ENCODE measurements around the gene GABBR1. TPM values are rescaled to one million over a fixed set of nuclear protein-coding genes. Genes with fewer than 3 reads are reported as not detected.

The GABBR1 gene
- total RNA-seq, 1 experiment from 2014 or later: 11.9 TPM

DNA sequence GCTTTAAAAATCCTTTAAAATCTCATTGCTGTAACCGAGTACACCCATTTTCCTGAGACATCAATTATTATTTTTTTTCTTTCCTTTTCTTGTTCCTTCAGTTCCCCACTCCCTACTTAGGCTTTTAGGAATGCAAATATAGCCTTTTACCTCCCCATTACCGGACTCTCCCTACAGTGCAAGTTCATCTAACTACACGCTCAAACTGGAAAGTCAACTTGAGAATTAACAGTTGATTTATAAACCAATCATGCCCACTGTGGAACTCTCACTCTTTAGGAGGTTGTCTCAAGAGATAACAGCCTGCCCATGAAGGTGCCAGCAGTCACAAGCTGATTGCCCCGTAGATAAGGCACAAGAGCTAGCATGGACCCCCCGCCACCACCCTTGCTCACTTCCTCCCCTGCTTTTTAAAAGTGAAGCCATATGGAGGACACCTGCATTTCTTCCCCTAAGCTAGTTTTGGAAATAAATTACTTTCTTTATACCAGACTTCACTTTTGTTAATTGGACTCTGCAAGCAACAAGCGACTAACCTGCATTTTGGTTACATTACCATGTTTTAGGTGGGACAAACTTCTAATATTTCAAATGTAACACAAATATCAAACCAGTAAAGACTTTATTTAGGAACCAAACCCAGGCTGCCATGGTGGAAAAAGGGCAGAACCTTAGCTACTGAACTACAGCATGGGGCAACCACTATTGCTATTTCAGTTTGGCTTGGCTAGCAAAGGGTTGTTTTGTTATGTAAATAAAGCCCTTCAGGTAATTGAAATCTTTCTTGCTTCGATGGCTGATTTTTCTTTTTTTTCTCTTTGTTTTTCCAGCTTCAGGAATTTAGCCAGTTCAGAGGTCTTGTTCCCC, 108.3 kb downstream of the GABBR1 start:
- in situ Hi-C loops (cut with HindIII; ENCODE audit: low pct_unique_long_range_greater_than_20kb, low sequenced_read_pairs) (no loop called here), intact Hi-C loops (cut with micrococcal nuclease; ENCODE audit: unreplicated experiment) (no loop called here)
- no peak for DNase-seq (ENCODE audit: low read depth, low spot score)
- no peaks in the 10 kb centered on the region for H3K4me1 ChIP-seq (ENCODE audit: control insufficient read depth, insufficient read depth, low read length)
- no peaks in the 10 kb centered on the region; the same call in 1 of the 2 replicates for H3K36me3 ChIP-seq (ENCODE audit: control insufficient read depth, insufficient read depth, low read length)
- no TSS peak for BruUV-seq (replicated peaks)
- ChIA-PET POLR2A (no interaction called here), CTCF (no interaction called here)
- H3K27me3 ChIP-seq (ENCODE audit: control insufficient read depth, insufficient read depth, low read length): no peaks in the 10 kb centered on the region
- ATAC-seq: no peak
- H3K4me3 ChIP-seq (ENCODE audit: low read depth in 2 of 2, low read length in 2 of 2): no peak overlapping the region
- no peak overlapping the region for H3K27ac ChIP-seq (ENCODE audit: low read length)
- H3K9me3 ChIP-seq (ENCODE audit: control insufficient read depth, insufficient read depth, low read depth, low read length): no peaks in the 10 kb centered on the region
- TF ChIP-seq POLR2AphosphoS5 (IDR thresholded peaks at IDR 0.05; ENCODE audit: low read depth, low read length) (no peak), SIN3A (IDR thresholded peaks at IDR 0.05; ENCODE audit: borderline replicate concordance, insufficient read depth, low read depth, low read length) (no peak), TCF7L2 (IDR thresholded peaks at IDR 0.05; ENCODE audit: low read depth, low read length) (no peak)
- TF ChIP-seq, protein P1, sequence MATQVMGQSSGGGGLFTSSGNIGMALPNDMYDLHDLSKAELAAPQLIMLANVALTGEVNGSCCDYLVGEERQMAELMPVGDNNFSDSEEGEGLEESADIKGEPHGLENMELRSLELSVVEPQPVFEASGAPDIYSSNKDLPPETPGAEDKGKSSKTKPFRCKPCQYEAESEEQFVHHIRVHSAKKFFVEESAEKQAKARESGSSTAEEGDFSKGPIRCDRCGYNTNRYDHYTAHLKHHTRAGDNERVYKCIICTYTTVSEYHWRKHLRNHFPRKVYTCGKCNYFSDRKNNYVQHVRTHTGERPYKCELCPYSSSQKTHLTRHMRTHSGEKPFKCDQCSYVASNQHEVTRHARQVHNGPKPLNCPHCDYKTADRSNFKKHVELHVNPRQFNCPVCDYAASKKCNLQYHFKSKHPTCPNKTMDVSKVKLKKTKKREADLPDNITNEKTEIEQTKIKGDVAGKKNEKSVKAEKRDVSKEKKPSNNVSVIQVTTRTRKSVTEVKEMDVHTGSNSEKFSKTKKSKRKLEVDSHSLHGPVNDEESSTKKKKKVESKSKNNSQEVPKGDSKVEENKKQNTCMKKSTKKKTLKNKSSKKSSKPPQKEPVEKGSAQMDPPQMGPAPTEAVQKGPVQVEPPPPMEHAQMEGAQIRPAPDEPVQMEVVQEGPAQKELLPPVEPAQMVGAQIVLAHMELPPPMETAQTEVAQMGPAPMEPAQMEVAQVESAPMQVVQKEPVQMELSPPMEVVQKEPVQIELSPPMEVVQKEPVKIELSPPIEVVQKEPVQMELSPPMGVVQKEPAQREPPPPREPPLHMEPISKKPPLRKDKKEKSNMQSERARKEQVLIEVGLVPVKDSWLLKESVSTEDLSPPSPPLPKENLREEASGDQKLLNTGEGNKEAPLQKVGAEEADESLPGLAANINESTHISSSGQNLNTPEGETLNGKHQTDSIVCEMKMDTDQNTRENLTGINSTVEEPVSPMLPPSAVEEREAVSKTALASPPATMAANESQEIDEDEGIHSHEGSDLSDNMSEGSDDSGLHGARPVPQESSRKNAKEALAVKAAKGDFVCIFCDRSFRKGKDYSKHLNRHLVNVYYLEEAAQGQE (IDR thresholded peaks at IDR 0.05; ENCODE audit: insufficient read depth in 1 of 2, low read depth in 2 of 2, low read length in 1 of 2): no peak
- TF ChIP-seq, protein P2, sequence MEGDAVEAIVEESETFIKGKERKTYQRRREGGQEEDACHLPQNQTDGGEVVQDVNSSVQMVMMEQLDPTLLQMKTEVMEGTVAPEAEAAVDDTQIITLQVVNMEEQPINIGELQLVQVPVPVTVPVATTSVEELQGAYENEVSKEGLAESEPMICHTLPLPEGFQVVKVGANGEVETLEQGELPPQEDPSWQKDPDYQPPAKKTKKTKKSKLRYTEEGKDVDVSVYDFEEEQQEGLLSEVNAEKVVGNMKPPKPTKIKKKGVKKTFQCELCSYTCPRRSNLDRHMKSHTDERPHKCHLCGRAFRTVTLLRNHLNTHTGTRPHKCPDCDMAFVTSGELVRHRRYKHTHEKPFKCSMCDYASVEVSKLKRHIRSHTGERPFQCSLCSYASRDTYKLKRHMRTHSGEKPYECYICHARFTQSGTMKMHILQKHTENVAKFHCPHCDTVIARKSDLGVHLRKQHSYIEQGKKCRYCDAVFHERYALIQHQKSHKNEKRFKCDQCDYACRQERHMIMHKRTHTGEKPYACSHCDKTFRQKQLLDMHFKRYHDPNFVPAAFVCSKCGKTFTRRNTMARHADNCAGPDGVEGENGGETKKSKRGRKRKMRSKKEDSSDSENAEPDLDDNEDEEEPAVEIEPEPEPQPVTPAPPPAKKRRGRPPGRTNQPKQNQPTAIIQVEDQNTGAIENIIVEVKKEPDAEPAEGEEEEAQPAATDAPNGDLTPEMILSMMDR (IDR thresholded peaks at IDR 0.05): no peak

- in situ Hi-C loops (cut with HindIII; ENCODE audit: low pct_unique_long_range_greater_than_20kb, low sequenced_read_pairs) (no loop called here), intact Hi-C loops (cut with micrococcal nuclease; ENCODE audit: unreplicated experiment) (no loop called here)
- H3K27ac ChIP-seq (ENCODE audit: low read length): no peak overlapping the region
- ATAC-seq: no peak
- no peaks in the 10 kb centered on the region for H3K27me3 ChIP-seq (ENCODE audit: control insufficient read depth, insufficient read depth, low read length)
- ChIA-PET CTCF (no interaction called here), POLR2A (no interaction called here)
- no peaks in the 10 kb centered on the region for H3K4me1 ChIP-seq (ENCODE audit: control insufficient read depth, insufficient read depth, low read length)
- TF ChIP-seq SIN3A (IDR thresholded peaks at IDR 0.05; ENCODE audit: borderline replicate concordance, insufficient read depth, low read depth, low read length): no peak
- TF ChIP-seq, protein P1 (IDR thresholded peaks at IDR 0.05; ENCODE audit: insufficient read depth in 1 of 2, low read depth in 2 of 2, low read length in 1 of 2): no peak
- TF ChIP-seq POLR2AphosphoS5 (IDR thresholded peaks at IDR 0.05; ENCODE audit: low read depth, low read length): no peak
- TF ChIP-seq, protein P2 (IDR thresholded peaks at IDR 0.05): no peak
- no peak for TF ChIP-seq TCF7L2 (IDR thresholded peaks at IDR 0.05; ENCODE audit: low read depth, low read length)
- no peak overlapping the region for H3K4me3 ChIP-seq (ENCODE audit: low read depth in 2 of 2, low read length in 2 of 2)
- H3K36me3 ChIP-seq (ENCODE audit: control insufficient read depth, insufficient read depth, low read length): no peaks in the 10 kb centered on the region; the same call in 1 of the 2 replicates
- BruUV-seq (replicated peaks): no TSS peak
- no peaks in the 10 kb centered on the region for H3K9me3 ChIP-seq (ENCODE audit: control insufficient read depth, insufficient read depth, low read depth, low read length)
- DNase-seq (ENCODE audit: low read depth, low spot score): no peak
Observed at GRCh38 chr6:29524044-29524443, 108.9 kb downstream of the GABBR1 start.
